ENCODE data around the gene TMEM40.

TMEM40 gene

GRCh38 chr3:12730506-12731242, 28.4 kb downstream of the TMEM40 start:
- H3K4me1 ChIP-seq (ENCODE audit: insufficient read depth, low read length): no peaks in the 10 kb centered on the region
- H2AFZ ChIP-seq (ENCODE audit: low read depth, low read length): no peak overlapping the region
- no peaks in the 10 kb centered on the region for H3K79me2 ChIP-seq (ENCODE audit: insufficient read depth, low read length)
- no peaks in the 10 kb centered on the region for H3K27me3 ChIP-seq (ENCODE audit: insufficient read depth, low read length, poor library complexity)
- no peaks in the 10 kb centered on the region for H4K20me1 ChIP-seq (ENCODE audit: insufficient read depth, low read length)
- H3K4me3 ChIP-seq (ENCODE audit: low read depth in 1 of 2, low read length in 2 of 2): no peak overlapping the region
- DNase-seq: no peak
- no peak overlapping the region for H3K9ac ChIP-seq (ENCODE audit: low read depth, low read length)
- H3K27ac ChIP-seq (ENCODE audit: low read length): no peak overlapping the region
- H3K9me3 ChIP-seq (ENCODE audit: insufficient read depth, low read length, severe bottlenecking): no peaks in the 10 kb centered on the region
- no peak for ATAC-seq (ENCODE audit: insufficient read depth, low read depth)
- no peaks in the 10 kb centered on the region for H3K36me3 ChIP-seq (ENCODE audit: insufficient read depth, low read length)
- no peak overlapping the region for H3K4me2 ChIP-seq (ENCODE audit: insufficient read depth, low read length)
- TF ChIP-seq CTCF (IDR thresholded peaks at IDR 0.05; ENCODE audit: borderline replicate concordance, extremely low read depth, low read length, poor library complexity, severe bottlenecking): no peak
- TF ChIP-seq EZH2 (IDR thresholded peaks at IDR 0.05; ENCODE audit: borderline replicate concordance, low read depth, low read length, severe bottlenecking): no peak

- H3K4me1 ChIP-seq (ENCODE audit: insufficient read depth, low read length): no peaks in the 10 kb centered on the region
- no peaks in the 10 kb centered on the region for H4K20me1 ChIP-seq (ENCODE audit: insufficient read depth, low read length)
- no peak overlapping the region for H3K4me3 ChIP-seq (ENCODE audit: low read depth in 1 of 2, low read length in 2 of 2)
- no peak overlapping the region for H3K27ac ChIP-seq (ENCODE audit: low read length)
- H3K36me3 ChIP-seq (ENCODE audit: insufficient read depth, low read length): no peaks in the 10 kb centered on the region
- ATAC-seq (ENCODE audit: insufficient read depth, low read depth): no peak
- H3K79me2 ChIP-seq (ENCODE audit: insufficient read depth, low read length): no peaks in the 10 kb centered on the region
- TF ChIP-seq CTCF (IDR thresholded peaks at IDR 0.05; ENCODE audit: borderline replicate concordance, extremely low read depth, low read length, poor library complexity, severe bottlenecking): no peak
- TF ChIP-seq EZH2 (IDR thresholded peaks at IDR 0.05; ENCODE audit: borderline replicate concordance, low read depth, low read length, severe bottlenecking): no peak
- no peak overlapping the region for H3K9ac ChIP-seq (ENCODE audit: low read depth, low read length)
- H2AFZ ChIP-seq (ENCODE audit: low read depth, low read length): no peak overlapping the region
- H3K4me2 ChIP-seq (ENCODE audit: insufficient read depth, low read length): no peak overlapping the region
- H3K27me3 ChIP-seq (ENCODE audit: insufficient read depth, low read length, poor library complexity): no peaks in the 10 kb centered on the region
- no peak for DNase-seq
- H3K9me3 ChIP-seq (ENCODE audit: insufficient read depth, low read length, severe bottlenecking): no peaks in the 10 kb centered on the region
Observed at GRCh38 chr3:12729051-12729651, 29.9 kb downstream of the TMEM40 start.

- TF ChIP-seq CTCF (IDR thresholded peaks at IDR 0.05; ENCODE audit: borderline replicate concordance, extremely low read depth, low read length, poor library complexity, severe bottlenecking) (no peak), EZH2 (IDR thresholded peaks at IDR 0.05; ENCODE audit: borderline replicate concordance, low read depth, low read length, severe bottlenecking) (no peak)
- no peak for DNase-seq
- Histone ChIP-seq H3K27ac (ENCODE audit: low read length) (no peak overlapping the region), H3K36me3 (ENCODE audit: insufficient read depth, low read length) (no peaks in the 10 kb centered on the region), H4K20me1 (ENCODE audit: insufficient read depth, low read length) (no peaks in the 10 kb centered on the region), H3K4me1 (ENCODE audit: insufficient read depth, low read length) (no peaks in the 10 kb centered on the region), H3K9ac (ENCODE audit: low read depth, low read length) (no peak overlapping the region), H3K4me2 (ENCODE audit: insufficient read depth, low read length) (no peak overlapping the region), H3K27me3 (ENCODE audit: insufficient read depth, low read length, poor library complexity) (no peaks in the 10 kb centered on the region), H3K79me2 (ENCODE audit: insufficient read depth, low read length) (no peaks in the 10 kb centered on the region), H2AFZ (ENCODE audit: low read depth, low read length) (no peak overlapping the region), H3K9me3 (ENCODE audit: insufficient read depth, low read length, severe bottlenecking) (no peaks in the 10 kb centered on the region), H3K4me3 (ENCODE audit: low read depth in 1 of 2, low read length in 2 of 2) (no peak overlapping the region)
- ATAC-seq (ENCODE audit: insufficient read depth, low read depth): no peak
Observed at GRCh38 chr3:12727937-12728336, 31.1 kb downstream of the TMEM40 start.
